IMR-90 (cell line): Measurements from ENCODE around the gene SATB2. TPM values are rescaled to one million over a fixed set of nuclear protein-coding genes. Genes with fewer than 3 reads are reported as not detected.

Source experiments
- ATAC-seq: fragments of 200-7000 bp; cut with Tn5 transposase; 2 replicates; pipeline ENCODE4 v1.9.1; 2020; ENCODE audit warnings: low read depth, mild to moderate bottlenecking, moderate library complexity
- BruUV-seq: library from RNA; stranded (reverse); fragments of 400-500 nt; replicated peaks from 2 replicates; lab custom pipeline; 2021; lab: Mats Ljungman, UMichigan
- CTCF ChIA-PET: fragments of 300-600 bp; formaldehyde crosslinking; extraction: SDS; loops from one replicate; lab custom pipeline; 2021; ENCODE audit warnings: antibody characterized with exemption; lab: Yijun Ruan, JAX
- POLR2A ChIA-PET: fragments of 300-600 bp; sonication (Branson Sonifier 250); formaldehyde crosslinking; loops from one replicate; lab custom pipeline; 2022; ENCODE audit warnings: antibody characterized with exemption; ENCODE audit not compliant: unreplicated experiment; lab: Charles Lee
- DNase-seq: peaks from one replicate; pipeline ENCODE4 v3.0.0; 2013
- H2AFZ ChIP-seq: replicated peaks from 2 replicates; pipeline ENCODE3; 2013; ENCODE audit warnings: low read length, mild to moderate bottlenecking; ENCODE audit not compliant: poor library complexity
- H2AK5ac ChIP-seq: 2 replicates; pipeline ENCODE4 v1.6.1; 2013; ENCODE audit warnings: low read depth, low read length, inconsistent platforms
- H2AK9ac ChIP-seq: replicated peaks from 2 replicates; pipeline ENCODE3; 2013; ENCODE audit warnings: mild to moderate bottlenecking, low read depth, low read length, moderate library complexity; ENCODE audit not compliant: poor library complexity
- H2BK120ac ChIP-seq: 2 replicates; pipeline ENCODE4 v1.6.1; 2013; ENCODE audit warnings: low read depth, low read length, inconsistent platforms
- H2BK15ac ChIP-seq: 3 replicates; pipeline ENCODE4 v1.6.1; 2013; ENCODE audit warnings: low read depth, low read length, inconsistent platforms
- H2BK20ac ChIP-seq: 2 replicates; pipeline ENCODE4 v1.6.1; 2013; ENCODE audit warnings: low read depth, mild to moderate bottlenecking, inconsistent platforms, low read length, moderate library complexity
- H2BK5ac ChIP-seq: 2 replicates; pipeline ENCODE4 v1.6.1; 2013; ENCODE audit warnings: mild to moderate bottlenecking, low read depth, low read length, inconsistent platforms; ENCODE audit not compliant: poor library complexity, severe bottlenecking
- H3K14ac ChIP-seq: replicated peaks from 2 replicates; pipeline ENCODE4 v1.6.1; 2013; ENCODE audit warnings: low read depth, low read length, inconsistent platforms
- H3K18ac ChIP-seq: 2 replicates; pipeline ENCODE4 v1.6.1; 2013; ENCODE audit warnings: low read depth, low read length, control low read depth
- H3K23ac ChIP-seq: 2 replicates; pipeline ENCODE4 v1.6.1; 2013; ENCODE audit warnings: low read depth, low read length, inconsistent platforms
- H3K27ac ChIP-seq: 2 replicates; pipeline ENCODE4 v1.5.1; 2013; ENCODE audit warnings: mild to moderate bottlenecking, control low read depth, low read length; ENCODE audit not compliant: insufficient read depth
- H3K27me3 ChIP-seq: 2 replicates; pipeline ENCODE4 v1.6.1; 2013; ENCODE audit warnings: low read length; ENCODE audit not compliant: control insufficient read depth, insufficient read depth
- H3K36me3 ChIP-seq: 2 replicates; pipeline ENCODE4 v1.6.1; 2013; ENCODE audit warnings: low read length, mixed read lengths; ENCODE audit not compliant: control insufficient read depth, insufficient read depth
- H3K4ac ChIP-seq: 2 replicates; pipeline ENCODE4 v1.6.1; 2013; ENCODE audit warnings: low read depth, low read length, inconsistent platforms
- H3K4me1 ChIP-seq: 2 replicates; pipeline ENCODE4 v1.6.1; 2013; ENCODE audit warnings: low read length, mixed read lengths; ENCODE audit not compliant: control insufficient read depth, insufficient read depth
- H3K4me2 ChIP-seq: 2 replicates; pipeline ENCODE4 v1.6.1; 2013; ENCODE audit warnings: low read depth, mild to moderate bottlenecking, control low read depth, low read length, moderate library complexity
- H3K4me3 ChIP-seq: 2 replicates; pipeline ENCODE4 v1.5.1; 2013; ENCODE audit warnings: low read depth, mild to moderate bottlenecking, control low read depth, low read length, moderate library complexity; ENCODE audit not compliant: insufficient read depth
- H3K56ac ChIP-seq: 2 replicates; pipeline ENCODE4 v1.6.1; 2013; ENCODE audit warnings: low read length, inconsistent platforms; ENCODE audit not compliant: insufficient read depth; ENCODE audit errors: extremely low read depth
- H3K79me1 ChIP-seq, 2 experiments: 2 replicates each; pipeline ENCODE4 v1.6.1; 2013; ENCODE audit warnings: low read length in 2 of 2, inconsistent platforms in 1 of 2, low read depth in 1 of 2
- H3K9ac ChIP-seq: 2 replicates; pipeline ENCODE4 v1.6.1; 2013; ENCODE audit warnings: low read depth, low read length, control low read depth
- H3K9me1 ChIP-seq: 2 replicates; pipeline ENCODE4 v1.6.1; 2013; ENCODE audit warnings: low read length, inconsistent platforms; ENCODE audit not compliant: insufficient read depth
- H3K9me3 ChIP-seq: 2 replicates; pipeline ENCODE4 v1.6.1; 2013; ENCODE audit warnings: low read length; ENCODE audit not compliant: control insufficient read depth, insufficient read depth
- H4K20me1 ChIP-seq: 2 replicates; pipeline ENCODE4 v1.6.1; 2013; ENCODE audit warnings: low read length, inconsistent platforms; ENCODE audit not compliant: insufficient read depth
- H4K5ac ChIP-seq: 2 replicates; pipeline ENCODE4 v1.6.1; 2013; ENCODE audit warnings: mild to moderate bottlenecking, low read depth, low read length, control low read depth
- H4K8ac ChIP-seq, 2 experiments: 2 replicates each; pipeline ENCODE4 v1.6.1; 2013; ENCODE audit warnings: low read depth in 2 of 2, low read length in 2 of 2, control low read depth in 1 of 2, inconsistent platforms in 1 of 2
- H4K91ac ChIP-seq: 2 replicates; pipeline ENCODE4 v1.6.1; 2013; ENCODE audit warnings: low read depth, low read length, inconsistent platforms; ENCODE audit not compliant: insufficient read depth
- BHLHE40 ChIP-seq: fragments of 150-350 bp; IDR thresholded peaks from 2 replicates; pipeline ENCODE4 v1.6.1; 2016; ENCODE audit warnings: mild to moderate bottlenecking, low read depth, low read length
- CEBPB ChIP-seq: IDR thresholded peaks from 2 replicates; pipeline ENCODE4 v1.6.1; 2012; ENCODE audit warnings: low read depth, low read length, improper control_type of control experiment
- MXI1 ChIP-seq: IDR thresholded peaks from 2 replicates; pipeline ENCODE4 v1.6.1; 2012; ENCODE audit warnings: low read depth, mild to moderate bottlenecking, low read length, moderate library complexity, borderline replicate concordance
- SMC3 ChIP-seq: fragments of 150-350 bp; IDR thresholded peaks from 2 replicates; pipeline ENCODE4 v1.6.1; 2016; ENCODE audit warnings: low read depth, mild to moderate bottlenecking, antibody characterized with exemption, low read length, moderate library complexity
- WGBS, 2 experiments: methylation state at CpG; one replicate each; pipeline versions ENCODE4 v1.1.5 to v1.1.7; 2013; ENCODE audit warnings: missing lambda C conversion rate in 2 of 2; ENCODE audit not compliant: insufficient read length in 1 of 2; ENCODE audit errors: extremely low coverage in 2 of 2; 5-methylcytosine and 5-hydroxymethylcytosine counted together
- dilution Hi-C: fragments of 300-500 bp; cut with HindIII; formaldehyde crosslinking; loops from one replicate; pipeline ENCODE4 v1.14.3; 2018; ENCODE audit warnings: low sequenced_read_pairs; ENCODE audit not compliant: unreplicated experiment
- in situ Hi-C: fragments of 300-500 bp; cut with MboI; formaldehyde crosslinking; loops from 3 replicates; pipeline ENCODE4 v1.14.3; 2019; ENCODE audit warnings: low sequenced_read_pairs, inconsistent platforms, mixed read lengths
- intact Hi-C: fragments of 100-400 bp; cut with micrococcal nuclease; formaldehyde crosslinking; loops from 2 replicates; pipeline ENCODE4 v1.10.0; 2022
- polyA plus RNA-seq, 3 experiments: library from polyadenylated mRNA; depleted of rRNA; stranded (reverse); fragments of >200 nt; gene quantifications; 2 replicates each; pipeline ENCODE4 v1.2.3, GENCODE V29; 2012; ENCODE audit warnings: low replicate concordance in 1 of 3
- total RNA-seq: library from RNA; depleted of rRNA; stranded (reverse); fragments of >200 nt; gene quantifications from 2 replicates; pipeline ENCODE4 v1.2.3, GENCODE V29; 2012
- TF ChIP-seq, protein P1 (sequence below): conservative IDR thresholded peaks from 2 replicates; pipeline ENCODE4 v1.5.1; 2012; ENCODE audit warnings: mild to moderate bottlenecking, low read depth, low read length, improper control_type of control experiment
- TF ChIP-seq, protein P2 (sequence below): fragments of 150-350 bp; IDR thresholded peaks from 2 replicates; pipeline ENCODE4 v1.6.1; 2017; ENCODE audit warnings: mild to moderate bottlenecking, antibody characterized with exemption, low read length, low read depth
- TF ChIP-seq, protein P3 (sequence below): fragments of 150-350 bp; IDR thresholded peaks from 2 replicates; pipeline ENCODE4 v1.6.1; 2016; ENCODE audit warnings: low read depth, mild to moderate bottlenecking, low read length, moderate library complexity, borderline replicate concordance

The SATB2 gene
- total and polyA plus RNA-seq, 2 of the 4 experiments (the other 2 are of a cell fraction): 6.2 to 8.4 TPM

DNA sequence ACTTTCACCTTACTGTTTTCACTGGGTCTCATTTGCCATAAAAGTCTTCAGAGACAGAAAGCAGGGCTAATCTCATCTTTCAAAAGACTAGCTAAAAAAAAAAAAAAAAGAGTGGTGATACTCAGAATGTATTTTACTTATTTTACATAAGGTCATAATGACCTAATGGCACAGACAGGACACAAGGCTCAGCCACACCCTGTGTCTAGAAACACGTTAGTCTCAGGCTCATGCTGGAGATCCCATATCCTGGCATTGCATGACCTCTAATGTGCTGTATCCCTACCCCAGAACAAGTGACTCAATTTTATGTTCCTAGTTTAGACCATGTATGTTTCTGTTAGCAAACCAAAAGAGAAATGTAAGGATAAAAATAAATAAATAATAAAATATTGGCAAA, 115.4 kb downstream of the SATB2 start:
- Histone ChIP-seq H3K36me3 (peaks cover 2% of the 10 kb centered on the region; the same call in 1 of the 2 replicates), H3K56ac (no peak overlapping the region), H3K9me3 (no peaks in the 10 kb centered on the region), H3K27ac (no peak overlapping the region), H4K5ac (no peak overlapping the region), H2BK5ac (no peak overlapping the region), H2BK15ac (no peak overlapping the region), H3K4ac (no peak overlapping the region), H3K4me2 (no peak overlapping the region), H2AK9ac (no peak overlapping the region), H2BK120ac (no peak overlapping the region), H3K23ac (no peak overlapping the region), H3K9ac (no peak overlapping the region), H3K18ac (no peak overlapping the region), H4K8ac (no peak overlapping the region), H4K91ac (no peak overlapping the region), H3K4me3 (no peak overlapping the region), H3K4me1 (no peaks in the 10 kb centered on the region), H2AK5ac (no peak overlapping the region), H3K9me1 (no peaks in the 10 kb centered on the region; the same call in 1 of the 2 replicates), H3K14ac (no peak overlapping the region), H3K27me3 (no peaks in the 10 kb centered on the region), H4K20me1 (no peaks in the 10 kb centered on the region), H3K79me1 (peaks cover 0 to 3% of the 10 kb centered on the region in 2 experiments; a peak in 2 of 4 replicates), H2BK20ac (no peak overlapping the region), H2AFZ (no peak overlapping the region)
- CTCF ChIA-PET: no interaction called here
- intact Hi-C loops (no loop called here), dilution Hi-C loops (no loop called here), in situ Hi-C loops (no loop called here)
- TF ChIP-seq MXI1 (no peak), BHLHE40 (no peak), SMC3 (no peak), CEBPB (no peak)
- TF ChIP-seq, protein P1, sequence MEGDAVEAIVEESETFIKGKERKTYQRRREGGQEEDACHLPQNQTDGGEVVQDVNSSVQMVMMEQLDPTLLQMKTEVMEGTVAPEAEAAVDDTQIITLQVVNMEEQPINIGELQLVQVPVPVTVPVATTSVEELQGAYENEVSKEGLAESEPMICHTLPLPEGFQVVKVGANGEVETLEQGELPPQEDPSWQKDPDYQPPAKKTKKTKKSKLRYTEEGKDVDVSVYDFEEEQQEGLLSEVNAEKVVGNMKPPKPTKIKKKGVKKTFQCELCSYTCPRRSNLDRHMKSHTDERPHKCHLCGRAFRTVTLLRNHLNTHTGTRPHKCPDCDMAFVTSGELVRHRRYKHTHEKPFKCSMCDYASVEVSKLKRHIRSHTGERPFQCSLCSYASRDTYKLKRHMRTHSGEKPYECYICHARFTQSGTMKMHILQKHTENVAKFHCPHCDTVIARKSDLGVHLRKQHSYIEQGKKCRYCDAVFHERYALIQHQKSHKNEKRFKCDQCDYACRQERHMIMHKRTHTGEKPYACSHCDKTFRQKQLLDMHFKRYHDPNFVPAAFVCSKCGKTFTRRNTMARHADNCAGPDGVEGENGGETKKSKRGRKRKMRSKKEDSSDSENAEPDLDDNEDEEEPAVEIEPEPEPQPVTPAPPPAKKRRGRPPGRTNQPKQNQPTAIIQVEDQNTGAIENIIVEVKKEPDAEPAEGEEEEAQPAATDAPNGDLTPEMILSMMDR: no peak
- TF ChIP-seq, protein P2, sequence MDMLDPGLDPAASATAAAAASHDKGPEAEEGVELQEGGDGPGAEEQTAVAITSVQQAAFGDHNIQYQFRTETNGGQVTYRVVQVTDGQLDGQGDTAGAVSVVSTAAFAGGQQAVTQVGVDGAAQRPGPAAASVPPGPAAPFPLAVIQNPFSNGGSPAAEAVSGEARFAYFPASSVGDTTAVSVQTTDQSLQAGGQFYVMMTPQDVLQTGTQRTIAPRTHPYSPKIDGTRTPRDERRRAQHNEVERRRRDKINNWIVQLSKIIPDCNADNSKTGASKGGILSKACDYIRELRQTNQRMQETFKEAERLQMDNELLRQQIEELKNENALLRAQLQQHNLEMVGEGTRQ: no peak
- TF ChIP-seq, protein P3, sequence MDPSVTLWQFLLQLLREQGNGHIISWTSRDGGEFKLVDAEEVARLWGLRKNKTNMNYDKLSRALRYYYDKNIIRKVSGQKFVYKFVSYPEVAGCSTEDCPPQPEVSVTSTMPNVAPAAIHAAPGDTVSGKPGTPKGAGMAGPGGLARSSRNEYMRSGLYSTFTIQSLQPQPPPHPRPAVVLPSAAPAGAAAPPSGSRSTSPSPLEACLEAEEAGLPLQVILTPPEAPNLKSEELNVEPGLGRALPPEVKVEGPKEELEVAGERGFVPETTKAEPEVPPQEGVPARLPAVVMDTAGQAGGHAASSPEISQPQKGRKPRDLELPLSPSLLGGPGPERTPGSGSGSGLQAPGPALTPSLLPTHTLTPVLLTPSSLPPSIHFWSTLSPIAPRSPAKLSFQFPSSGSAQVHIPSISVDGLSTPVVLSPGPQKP: no peak
- POLR2A ChIA-PET: no interaction called here
- no peak for ATAC-seq
- no CpG with 5 or more reads among the region's 1 CpG for WGBS, 2 experiments
- no peak for DNase-seq
- BruUV-seq: no TSS peak
